Stimulated activated effector memory CD8-positive, alpha-beta T cell treated with anti-CD3 and anti-CD28 coated beads, Interleukin-12 subunit alpha, Interleukin-12 subunit beta, amount 100 ng/mL, for 72 hours (primary cell): ENCODE results near the gene CPHXL2.

Experiments used
- ATAC-seq: fragments of 150-1000 bp; cut with Tn5 transposase; 2 replicates; pipeline ENCODE4 v1.10.0; 2021
- DNase-seq, 2 donors: peaks; one replicate each; pipeline ENCODE4 v3.0.0; 2021 to 2022; ENCODE audit warnings: low spot score in 2 of 2
- H3K27ac Mint-ChIP-seq: one replicate; pipeline ENCODE4 v1.8.0; 2022; ENCODE audit warnings: mild to moderate bottlenecking, mixed read lengths
- H3K36me3 Mint-ChIP-seq: one replicate; pipeline ENCODE4 v1.8.0; 2022; ENCODE audit warnings: mild to moderate bottlenecking, mixed read lengths
- H3K4me1 Mint-ChIP-seq: one replicate; pipeline ENCODE4 v1.8.0; 2022; ENCODE audit warnings: mixed read lengths
- H3K4me3 Mint-ChIP-seq: one replicate; pipeline ENCODE4 v1.8.0; 2022; ENCODE audit warnings: mild to moderate bottlenecking, mixed read lengths
- H3K9me3 Mint-ChIP-seq: one replicate; pipeline ENCODE4 v1.8.0; 2022; ENCODE audit warnings: mixed read lengths

CPHXL2 gene

GRCh38 chr16:75622761-75623605, 53.8 kb downstream of the CPHXL2 start, which contains the start of gene ADAT1:
TSS of gene ADAT1 (minus strand) at chr16:75623281. CDS start at chr16:75620799, 2,482 bp downstream.
- Mint-ChIP-seq H3K36me3 (peaks cover 81% of the 10 kb centered on the region), H3K27ac (peak within 1 kb of the TSS; percentile 92), H3K4me3 (peak within 1 kb of the TSS; percentile 89), H3K9me3 (no peaks in the 10 kb centered on the region), H3K4me1 (peaks cover 50% of the 10 kb centered on the region)
- DNase-seq (peak; percentile 91 to 96), ATAC-seq (peak; percentile 89)

GRCh38 chr16:75621170-75621477, 55.7 kb downstream of the CPHXL2 start:
- DNase-seq = no peak
- Mint-ChIP-seq H3K36me3 (peaks cover 81% of the 10 kb centered on the region), H3K9me3 (no peaks in the 10 kb centered on the region), H3K27ac (peak overlapping the region; percentile 84), H3K4me3 (peak overlapping the region; percentile 89), H3K4me1 (peaks cover 54% of the 10 kb centered on the region)
- ATAC-seq = no peak

GRCh38 chr16:75620326-75621169, 56.3 kb downstream of the CPHXL2 start:
- peaks cover 54% of the 10 kb centered on the region for H3K4me1 Mint-ChIP-seq
- H3K9me3 Mint-ChIP-seq = no peaks in the 10 kb centered on the region
- peaks cover 81% of the 10 kb centered on the region for H3K36me3 Mint-ChIP-seq
- H3K27ac Mint-ChIP-seq = peak overlapping the region; percentile 84
- DNase-seq = peak; percentile 33 to 90
- ATAC-seq = peak; percentile 60
- peak overlapping the region; percentile 89 for H3K4me3 Mint-ChIP-seq

GRCh38 chr16:75618780-75619179, 58.0 kb downstream of the CPHXL2 start:
- H3K9me3 Mint-ChIP-seq = no peaks in the 10 kb centered on the region

GRCh38 chr16:75617121-75617520, 59.7 kb downstream of the CPHXL2 start:
- Mint-ChIP-seq H3K9me3 (no peaks in the 10 kb centered on the region), H3K27ac (peak overlapping the region; percentile 92), H3K36me3 (peaks cover 94% of the 10 kb centered on the region), H3K4me3 (peak overlapping the region; percentile 49), H3K4me1 (peaks cover 59% of the 10 kb centered on the region)
- ATAC-seq (peak; percentile 25), DNase-seq (peak in 1 of 2 donors; percentile 64)

More at GRCh38 chr16:75618780-75619179, 58.0 kb downstream of the CPHXL2 start:
- Mint-ChIP-seq H3K27ac (no peak overlapping the region), H3K36me3 (peaks cover 86% of the 10 kb centered on the region), H3K4me3 (no peak overlapping the region), H3K4me1 (peaks cover 59% of the 10 kb centered on the region)
- no peak for DNase-seq
- no peak for ATAC-seq

GRCh38 chr16:75616521-75617010, 60.2 kb downstream of the CPHXL2 start:
- Mint-ChIP-seq H3K36me3 (peaks cover 98% of the 10 kb centered on the region), H3K4me1 (peaks cover 55% of the 10 kb centered on the region), H3K9me3 (no peaks in the 10 kb centered on the region), H3K27ac (peak overlapping the region; percentile 92), H3K4me3 (peak overlapping the region; percentile 49)
- ATAC-seq (peak; percentile 92), DNase-seq (peak in 1 of 2 donors; percentile 64)

GRCh38 chr16:75615619-75616018, 61.2 kb downstream of the CPHXL2 start:
- H3K9me3 Mint-ChIP-seq = no peaks in the 10 kb centered on the region
- H3K4me3 Mint-ChIP-seq = peak overlapping the region; percentile 49
- H3K4me1 Mint-ChIP-seq = peaks cover 45% of the 10 kb centered on the region
- peaks cover 96% of the 10 kb centered on the region for H3K36me3 Mint-ChIP-seq
- H3K27ac Mint-ChIP-seq = peak overlapping the region; percentile 92
- no peak for DNase-seq
- ATAC-seq = no peak

GRCh38 chr16:75614066-75614897, 62.5 kb downstream of the CPHXL2 start:
- H3K36me3 Mint-ChIP-seq = peaks cover 98% of the 10 kb centered on the region
- H3K27ac Mint-ChIP-seq = no peak overlapping the region
- H3K4me3 Mint-ChIP-seq = no peak overlapping the region
- peaks cover 38% of the 10 kb centered on the region for H3K4me1 Mint-ChIP-seq
- DNase-seq (no peak), ATAC-seq (no peak)
- no peaks in the 10 kb centered on the region for H3K9me3 Mint-ChIP-seq
